ENCODE measurements around the gene BEND5.
A peak's percentile ranks its signal among the peaks of the same experiment; 100 is the strongest.

The BEND5 gene

DNA sequence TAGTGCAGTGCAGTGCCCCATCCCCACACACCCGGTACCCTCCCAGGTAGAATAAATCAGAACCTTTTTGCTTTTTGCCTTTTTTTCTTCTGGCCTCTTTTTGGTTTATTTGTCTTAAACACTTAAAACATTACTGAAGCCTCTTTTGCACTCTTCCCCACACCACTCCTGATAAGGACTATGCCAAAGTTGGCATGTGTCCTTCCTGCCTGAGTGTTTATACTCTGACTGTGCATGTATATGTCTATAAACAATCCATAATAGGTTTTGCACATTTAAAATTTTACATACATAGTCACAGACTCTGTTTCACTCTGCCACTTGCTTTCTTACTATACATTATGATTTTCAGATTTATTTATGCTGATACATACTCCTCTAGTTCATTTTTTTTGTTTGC, 59.6 kb downstream of the BEND5 start:
- FAIRE-seq (no peak), DNase-seq (ENCODE audit: insufficient read length, low spot score) (no peak)
- TF ChIP-seq CTCF (IDR thresholded peaks at IDR 0.05; ENCODE audit: insufficient read depth, missing control alignments) = no peak

DNA sequence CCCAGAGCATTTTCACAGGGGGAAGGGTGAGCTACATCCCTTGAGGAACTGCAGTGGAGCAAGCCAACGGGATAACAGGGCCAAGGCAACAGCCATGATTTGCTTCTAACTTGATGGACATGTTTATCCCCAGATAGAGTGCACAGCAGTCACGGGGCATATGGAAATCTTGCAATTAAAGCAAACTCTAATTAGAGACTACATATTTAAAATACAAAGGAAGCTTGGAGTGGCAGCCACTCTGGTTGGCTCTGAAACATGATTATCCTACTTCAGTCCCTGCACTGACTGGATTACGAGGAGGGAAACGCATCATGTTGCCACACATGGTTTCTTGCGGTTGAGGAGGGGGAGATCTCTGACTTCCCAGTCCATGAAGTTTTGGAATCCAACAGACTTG, 60.8 kb downstream of the BEND5 start:
- FAIRE-seq = no peak

GRCh38 chr1:48710915-48711314, 65.8 kb downstream of the BEND5 start:
- DNase-seq (ENCODE audit: insufficient read length, low spot score) = no peak
- TF ChIP-seq CTCF (IDR thresholded peaks at IDR 0.05; ENCODE audit: insufficient read depth, missing control alignments) = no peak
- no peak for FAIRE-seq

More for the DNA sequence above, 60.8 kb downstream of the BEND5 start:
- TF ChIP-seq CTCF (IDR thresholded peaks at IDR 0.05; ENCODE audit: insufficient read depth, missing control alignments) = no peak
- DNase-seq (ENCODE audit: insufficient read length, low spot score) = no peak

- DNase-seq (ENCODE audit: insufficient read length, low spot score) (no peak), FAIRE-seq (no peak)
- no peak for TF ChIP-seq CTCF (IDR thresholded peaks at IDR 0.05; ENCODE audit: insufficient read depth, missing control alignments)
Observed at GRCh38 chr1:48710318-48710717, 66.4 kb downstream of the BEND5 start.

DNA sequence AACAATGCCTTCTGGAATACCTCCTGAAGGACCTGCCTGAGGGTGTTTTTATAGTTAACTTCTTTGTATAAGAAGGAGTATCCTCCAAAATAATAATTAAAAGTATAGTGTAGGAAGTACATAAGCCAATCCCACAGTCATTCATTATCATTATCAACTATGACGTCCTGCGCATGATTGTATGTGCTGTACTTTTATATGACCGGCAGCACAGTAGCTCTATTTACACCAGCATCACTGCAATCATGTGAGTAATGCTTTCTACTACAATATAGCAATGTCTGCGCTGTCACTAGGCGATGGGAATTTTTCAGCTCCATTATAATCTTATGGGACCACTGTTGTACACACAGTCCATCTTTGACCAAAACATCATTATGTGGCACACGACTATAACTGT, 72.0 kb downstream of the BEND5 start:
- DNase-seq (ENCODE audit: insufficient read length, low spot score) = no peak
- no peak for TF ChIP-seq CTCF (IDR thresholded peaks at IDR 0.05; ENCODE audit: insufficient read depth, missing control alignments)
- no peak for FAIRE-seq

- FAIRE-seq = no peak
- no peak for DNase-seq (ENCODE audit: insufficient read length, low spot score)
- TF ChIP-seq CTCF (IDR thresholded peaks at IDR 0.05; ENCODE audit: insufficient read depth, missing control alignments) = no peak
Observed at GRCh38 chr1:48701445-48701844, 75.2 kb downstream of the BEND5 start.

DNA sequence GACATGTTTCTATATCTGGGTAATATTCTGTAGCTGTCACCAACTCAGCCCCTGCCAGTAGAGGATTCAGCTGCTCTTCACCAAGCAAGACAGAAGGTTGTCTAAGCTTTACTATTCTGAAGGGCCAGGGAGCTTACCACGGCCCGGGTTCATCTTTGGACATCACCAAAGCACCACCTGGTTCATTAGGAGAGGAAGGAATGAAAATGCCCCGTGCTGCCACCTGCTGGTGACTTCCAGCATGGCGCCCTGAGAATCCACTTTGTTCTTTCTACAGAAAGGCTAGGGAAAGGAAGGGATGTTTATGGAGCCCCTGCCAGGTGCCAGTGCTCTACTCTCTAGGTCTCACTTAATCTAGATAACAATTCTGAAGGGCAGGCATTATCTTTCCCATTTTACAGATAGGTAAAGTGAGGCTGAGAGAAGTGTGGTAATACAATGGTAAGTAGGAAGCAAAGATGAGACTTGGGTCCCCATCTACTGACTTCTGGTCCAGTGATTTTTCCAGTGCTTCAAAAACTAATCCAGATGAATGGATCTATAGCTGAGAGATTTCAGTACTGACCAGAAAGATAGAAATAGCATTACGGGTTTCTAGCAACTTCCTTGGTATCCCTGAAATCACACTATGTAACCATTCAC, 79.5 kb downstream of the BEND5 start:
- DNase-seq (ENCODE audit: insufficient read length, low spot score) (no peak), FAIRE-seq (peak; percentile 16)
- TF ChIP-seq CTCF (IDR thresholded peaks at IDR 0.05; ENCODE audit: insufficient read depth, missing control alignments) = peak; percentile 82

Measured in D721Med (cell line).